ENCODE measurements around the gene MOB2.

The MOB2 gene

GRCh38 chr11:1452744-1453143, 33.8 kb downstream of the MOB2 start:
- intact Hi-C loops (cut with DNase I; ENCODE audit: low total_unique reads), result loop anchor here (2.0 to 10.0 kb wide), 2 partner anchors 62 to 122 kb away; partner anchors contain the start of gene DUSP8
- no peak for DNase-seq
- Histone ChIP-seq H3K36me3 (no peaks in the 10 kb centered on the region), H3K27me3 (peaks cover 0 to 50% of the 10 kb centered on the region in 2 donors), H3K4me1 (peaks cover 0 to 31% (median 10%) of the 10 kb centered on the region in 4 donors), H3K4me3 (no peak overlapping the region), H3K9me3 (no peaks in the 10 kb centered on the region), H3K27ac (no peak overlapping the region)
- TF ChIP-seq CTCF (IDR thresholded peaks at IDR 0.05), result no peak

GRCh38 chr11:1451781-1452470, 34.7 kb downstream of the MOB2 start:
- no peak overlapping the region for H3K27ac ChIP-seq
- no peak for TF ChIP-seq CTCF (IDR thresholded peaks at IDR 0.05)
- H3K4me1 ChIP-seq, result peaks cover 0 to 25% (median 10%) of the 10 kb centered on the region in 4 donors
- H3K36me3 ChIP-seq, result no peaks in the 10 kb centered on the region
- H3K27me3 ChIP-seq, result peaks cover 0 to 57% of the 10 kb centered on the region in 2 donors
- no peak overlapping the region for H3K4me3 ChIP-seq
- intact Hi-C loops (cut with DNase I; ENCODE audit: low total_unique reads), result loop anchor here (2.0 to 10.0 kb wide), 2 partner anchors 63 to 123 kb away; partner anchors contain the start of gene DUSP8
- H3K9me3 ChIP-seq, result no peaks in the 10 kb centered on the region
- DNase-seq, result no peak

GRCh38 chr11:1450949-1451710, 35.4 kb downstream of the MOB2 start:
- no peak for DNase-seq
- Histone ChIP-seq H3K9me3 (no peaks in the 10 kb centered on the region), H3K36me3 (no peaks in the 10 kb centered on the region), H3K27ac (no peak overlapping the region), H3K27me3 (peaks cover 0 to 62% of the 10 kb centered on the region in 2 donors), H3K4me3 (no peak overlapping the region), H3K4me1 (peaks cover 0 to 21% (median 9%) of the 10 kb centered on the region in 4 donors)
- TF ChIP-seq CTCF (IDR thresholded peaks at IDR 0.05), result no peak
- intact Hi-C loops (cut with DNase I; ENCODE audit: low total_unique reads), result loop anchor here (10.0 kb wide), 1 partner anchor 124 kb away; the partner anchor contains the start of gene DUSP8

DNA sequence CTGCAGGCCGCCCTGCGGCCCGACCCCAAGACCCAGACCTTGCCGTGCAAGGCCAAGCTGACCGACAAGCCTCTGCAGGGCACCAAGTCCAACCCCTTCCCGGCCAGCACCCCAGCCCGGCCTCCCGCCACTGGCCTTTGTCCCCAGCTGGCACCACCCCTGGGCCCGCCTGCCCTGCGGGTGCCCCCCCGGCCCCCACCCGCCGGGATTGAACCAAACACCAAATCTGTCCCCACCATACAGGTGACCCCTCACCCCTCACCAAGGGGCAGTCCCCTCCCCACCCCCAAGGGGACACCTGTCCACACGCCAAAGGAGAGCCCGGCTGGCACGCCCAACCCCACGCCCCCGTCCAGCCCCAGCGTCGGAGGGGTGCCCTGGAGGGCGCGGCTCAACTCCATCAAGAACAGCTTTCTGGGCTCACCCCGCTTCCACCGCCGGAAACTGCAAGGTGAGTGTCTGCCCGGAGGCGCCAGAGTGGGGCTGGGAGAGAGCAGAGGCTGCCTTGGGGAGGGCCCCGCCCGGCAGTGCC, 36.2 kb downstream of the MOB2 start:
- H3K36me3 ChIP-seq, result no peaks in the 10 kb centered on the region
- H3K4me1 ChIP-seq, result peaks cover 0 to 21% (median 6%) of the 10 kb centered on the region in 4 donors
- peaks cover 0 to 62% of the 10 kb centered on the region in 2 donors for H3K27me3 ChIP-seq
- no peak overlapping the region for H3K4me3 ChIP-seq
- no peak overlapping the region for H3K27ac ChIP-seq
- intact Hi-C loops (cut with DNase I; ENCODE audit: low total_unique reads), result loop anchor here (10.0 kb wide), 1 partner anchor 124 kb away; the partner anchor contains the start of gene DUSP8
- TF ChIP-seq CTCF (IDR thresholded peaks at IDR 0.05), result no peak
- no peaks in the 10 kb centered on the region for H3K9me3 ChIP-seq
- DNase-seq, result no peak

DNA sequence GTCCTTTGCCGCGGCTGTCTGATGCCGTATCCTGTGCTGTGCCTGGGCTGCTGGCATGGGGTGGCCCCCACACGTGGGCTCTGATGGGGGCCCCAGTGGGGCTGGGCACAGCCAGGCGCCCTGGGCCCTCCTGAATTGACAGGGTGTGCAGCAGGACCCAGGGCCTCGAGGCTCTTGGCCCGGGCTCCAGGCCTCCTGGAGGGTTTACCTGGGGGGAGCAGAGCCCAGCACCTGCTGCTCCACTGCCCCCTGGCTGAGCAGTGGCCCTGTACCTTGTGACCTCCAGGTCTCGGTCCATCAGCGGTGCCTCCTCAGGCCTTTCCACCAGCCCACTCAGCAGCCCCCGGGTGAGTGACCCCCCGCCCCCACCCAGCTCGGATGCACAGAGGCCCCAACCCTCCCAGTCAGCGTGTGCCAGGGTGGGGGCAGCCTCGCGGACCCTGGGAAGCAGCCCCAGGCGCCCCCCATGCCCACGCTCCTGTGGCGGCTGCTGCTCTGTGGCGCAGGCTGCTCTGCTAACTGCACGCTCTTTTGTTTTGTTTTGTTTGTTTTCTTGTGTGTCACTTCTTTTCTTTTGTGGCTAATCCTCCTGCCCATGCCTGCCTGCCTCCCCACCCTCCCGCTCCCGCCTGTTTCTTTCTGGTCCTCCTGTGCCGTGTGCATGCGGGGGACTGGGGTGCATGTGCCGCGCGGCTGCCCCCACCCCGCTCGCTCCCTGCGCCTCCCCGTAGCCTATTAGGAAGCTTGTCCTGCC, 36.9 kb downstream of the MOB2 start:
- no peak overlapping the region for H3K27ac ChIP-seq
- peaks cover 0 to 21% (median 6%) of the 10 kb centered on the region in 4 donors for H3K4me1 ChIP-seq
- peaks cover 0 to 62% of the 10 kb centered on the region in 2 donors for H3K27me3 ChIP-seq
- H3K9me3 ChIP-seq, result no peaks in the 10 kb centered on the region
- intact Hi-C loops (cut with DNase I; ENCODE audit: low total_unique reads), result loop anchor here (10.0 kb wide), 1 partner anchor 125 kb away; the partner anchor contains the start of gene DUSP8
- TF ChIP-seq CTCF (IDR thresholded peaks at IDR 0.05), result no peak
- H3K36me3 ChIP-seq, result no peaks in the 10 kb centered on the region
- H3K4me3 ChIP-seq, result no peak overlapping the region
- no peak for DNase-seq
